HG03571 (cell line): ENCODE measurements around the gene SIX2.

Source experiments
- ATAC-seq: cut with Tn5 transposase; IDR thresholded peaks from one replicate; pipeline ENCODE4 v1.9.1; 2021; ENCODE audit not compliant: unreplicated experiment

The SIX2 gene

GRCh38 chr2:45020439-45020838 is 11.2 kb upstream of the SIX2 start:
- ATAC-seq, result no peak

GRCh38 chr2:45018023-45018422 is 8.8 kb upstream of the SIX2 start:
- no peak for ATAC-seq

- ATAC-seq, result no peak
Measured at GRCh38 chr2:45014831-45015230, 5.6 kb upstream of the SIX2 start.

GRCh38 chr2:45014016-45014702 is 4.9 kb upstream of the SIX2 start:
- ATAC-seq, result no peak

GRCh38 chr2:45013229-45014015 is 4.2 kb upstream of the SIX2 start:
- ATAC-seq, result no peak

DNA sequence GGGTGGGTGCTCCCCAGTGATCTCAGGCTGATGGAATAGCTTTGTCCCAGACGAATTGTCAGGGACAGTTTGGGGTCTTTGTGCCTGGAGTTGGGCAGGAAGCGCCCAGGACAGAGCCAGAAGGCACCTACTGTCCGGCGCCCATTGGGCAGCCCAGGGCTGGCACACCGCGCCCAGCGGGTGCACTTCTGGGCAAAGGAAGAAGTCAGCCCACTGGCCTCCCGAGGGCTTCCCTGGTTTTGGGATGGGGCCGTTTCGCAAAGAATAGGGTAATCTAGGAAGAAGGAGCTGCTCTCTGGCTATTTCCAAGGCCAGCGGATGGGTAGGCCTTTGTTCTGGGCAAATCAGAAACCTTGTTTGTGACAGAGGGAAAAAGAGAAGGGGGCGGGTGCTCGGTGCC is 3.5 kb upstream of the SIX2 start:
- ATAC-seq, result no peak

DNA sequence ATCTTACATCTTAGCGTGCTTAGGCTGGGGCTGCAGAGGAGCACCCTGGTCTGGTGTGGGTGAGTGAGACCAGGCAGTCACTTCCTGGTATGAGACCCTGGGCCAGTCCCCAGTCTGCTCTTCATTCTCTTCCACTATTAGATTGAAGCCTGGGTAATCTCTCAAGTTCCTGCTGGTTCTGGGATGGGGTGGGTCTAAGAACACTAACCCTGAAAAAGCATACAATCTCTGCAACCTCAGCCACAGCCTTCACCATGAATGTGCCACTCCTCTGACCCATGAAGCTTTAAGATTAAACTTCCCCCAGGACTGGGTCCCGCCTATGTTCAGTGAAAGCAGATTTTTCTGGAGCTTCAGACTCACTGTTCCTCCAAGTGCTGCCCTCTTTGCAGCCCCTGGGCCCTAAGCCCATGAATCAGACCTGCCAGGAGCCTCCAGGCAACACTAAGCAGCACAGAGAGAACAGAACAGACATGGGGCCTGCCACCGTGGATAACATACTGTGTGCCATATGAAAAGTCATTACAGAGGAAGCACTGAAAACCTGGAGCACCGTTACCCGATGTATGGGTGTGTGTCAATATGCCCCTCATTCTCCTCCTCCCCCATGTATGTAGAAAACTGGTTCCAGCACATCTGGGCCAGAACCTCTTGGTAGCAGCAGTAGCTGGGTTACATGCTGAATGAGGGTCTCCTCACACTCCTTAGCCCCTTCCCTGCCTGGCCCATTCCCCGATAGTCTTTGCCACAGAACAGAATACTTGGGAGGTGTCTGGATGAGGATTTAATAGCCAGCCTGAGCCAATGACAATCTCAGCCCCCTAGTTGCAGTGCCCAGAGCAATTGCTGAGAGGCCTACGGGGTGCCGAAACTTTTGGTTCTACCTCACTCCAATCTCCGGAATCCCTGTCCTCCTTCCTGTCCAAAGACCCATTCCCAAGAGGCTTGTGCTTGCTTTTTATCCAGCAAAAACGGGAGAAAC is 2.7 kb upstream of the SIX2 start:
- ATAC-seq, result no peak

DNA sequence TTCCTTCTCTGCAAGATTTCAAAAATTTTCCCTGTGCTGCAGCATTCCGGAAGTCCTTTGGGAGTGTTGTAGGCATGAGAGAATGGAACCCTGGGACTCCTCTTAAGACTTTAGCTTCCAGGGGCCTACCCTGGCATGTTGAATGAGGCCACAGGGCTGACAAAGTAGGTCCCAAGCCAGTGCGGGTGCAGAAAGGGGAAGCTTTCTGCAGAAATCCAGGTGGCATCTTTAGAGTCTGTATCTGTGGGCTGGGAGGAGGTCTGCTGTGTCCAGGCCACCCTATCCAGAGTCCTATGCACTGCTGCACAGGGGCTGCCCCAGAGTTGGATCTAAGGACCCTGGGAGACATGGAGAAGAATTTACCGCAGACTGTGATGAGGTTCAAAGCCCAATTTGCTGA is 1.9 kb upstream of the SIX2 start:
- ATAC-seq, result no peak

DNA sequence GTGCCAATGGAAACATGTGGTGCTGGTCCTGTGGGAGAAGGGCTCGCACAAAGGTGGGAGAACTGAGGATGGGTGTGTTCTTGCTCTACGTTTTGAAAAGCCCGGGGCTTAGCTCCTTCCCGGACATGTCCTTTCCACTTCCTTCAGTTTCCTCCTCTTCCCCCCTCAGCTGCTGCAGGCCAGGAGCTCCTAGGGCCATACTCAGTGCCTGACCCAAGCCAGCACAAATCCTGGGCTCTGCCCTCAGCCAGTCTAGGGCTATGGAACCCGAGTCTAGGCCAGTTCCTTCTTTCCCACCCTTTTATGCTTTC is 1.4 kb upstream of the SIX2 start:
- no peak for ATAC-seq

GRCh38 chr2:45009928-45010701 is 863 bp upstream of the SIX2 start:
- no peak for ATAC-seq

DNA sequence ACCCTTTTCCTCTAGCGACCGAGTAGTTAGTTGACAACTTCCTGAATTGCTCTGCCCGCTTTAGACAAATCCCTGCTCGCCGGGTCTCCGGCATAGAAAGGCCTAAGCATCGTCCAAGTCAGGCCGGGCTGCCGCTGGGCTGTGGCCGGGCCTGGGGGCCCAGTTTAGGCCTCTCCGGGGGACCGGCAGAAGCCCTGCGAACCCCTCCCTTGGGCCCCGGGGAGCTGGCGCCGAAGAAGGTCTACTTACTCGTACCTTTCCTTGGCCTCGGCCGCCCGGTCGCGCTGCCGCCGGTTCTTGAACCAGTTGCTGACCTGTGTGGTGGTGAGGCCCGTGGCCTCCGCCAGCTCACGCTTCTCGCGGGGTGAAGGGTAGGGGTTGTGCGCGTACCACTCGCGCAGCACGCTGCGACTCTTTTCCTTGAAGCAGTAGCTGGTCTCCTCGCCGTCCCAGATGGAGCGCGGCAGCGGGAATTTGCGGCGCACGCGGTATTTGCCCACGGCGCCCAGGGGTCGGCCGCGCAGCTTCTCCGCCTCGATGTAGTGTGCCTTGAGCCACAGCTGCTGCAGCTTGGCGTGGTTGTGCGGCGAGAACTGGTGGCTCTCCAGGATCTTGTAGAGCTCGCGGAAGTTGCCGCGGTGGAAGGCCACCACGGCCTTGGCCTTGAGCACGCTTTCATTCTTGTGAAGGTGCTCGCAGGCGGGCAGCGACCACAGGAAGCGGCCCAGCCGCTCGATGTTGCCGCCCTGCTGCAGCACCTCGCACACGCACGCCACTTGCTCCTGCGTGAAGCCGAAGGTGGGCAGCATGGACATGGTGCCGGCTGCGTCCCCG is 739 bp downstream of the SIX2 start:
- ATAC-seq, result no peak

GRCh38 chr2:45007961-45008295 is 1.3 kb downstream of the SIX2 start:
- ATAC-seq, result no peak

GRCh38 chr2:45006942-45007287 is 2.3 kb downstream of the SIX2 start:
- ATAC-seq, result no peak

DNA sequence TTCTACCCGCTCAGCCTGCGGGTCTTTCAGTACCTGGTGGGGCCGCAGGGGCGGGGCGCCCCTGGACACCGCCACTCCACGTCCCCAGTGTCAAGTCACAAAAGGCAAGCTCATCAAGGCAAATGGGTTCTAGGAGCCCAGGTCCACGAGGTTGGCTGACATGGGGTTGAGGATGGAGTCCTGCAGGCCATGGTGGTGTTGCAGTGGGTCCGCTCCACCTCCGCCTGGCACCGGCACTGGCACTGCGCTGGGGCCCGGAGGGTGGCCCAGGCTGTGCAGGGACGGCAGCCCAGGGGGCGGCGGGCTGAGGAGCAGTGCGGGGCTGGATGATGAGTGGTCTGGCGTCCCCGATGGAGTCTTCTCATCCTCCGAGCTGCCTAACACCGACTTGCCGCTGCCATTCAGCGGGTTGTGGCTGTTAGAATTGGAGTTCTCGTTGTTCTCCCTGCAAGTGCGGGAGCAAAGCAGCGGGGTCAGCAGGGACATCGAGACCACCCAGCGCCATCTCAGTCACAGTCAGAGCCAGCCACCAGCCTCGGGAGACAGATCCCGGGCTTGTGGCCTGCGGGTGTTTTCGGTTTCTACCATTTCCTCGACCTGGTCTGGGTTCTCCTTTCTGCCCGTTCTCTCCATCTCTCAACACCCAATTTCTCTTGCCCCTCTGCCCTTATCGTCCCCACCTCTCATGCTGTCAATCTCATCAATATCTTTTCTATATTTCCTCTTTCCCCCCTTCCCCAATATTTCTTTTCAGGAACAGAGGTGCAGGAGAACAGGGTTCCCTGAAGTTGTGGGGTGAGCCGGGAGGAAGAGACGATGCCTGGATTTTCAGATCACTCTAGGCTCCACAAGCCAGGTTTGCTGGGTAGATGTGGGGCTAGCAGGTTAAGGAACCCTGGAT is 3.0 kb downstream of the SIX2 start:
- no peak for ATAC-seq

GRCh38 chr2:45005261-45006002 is 3.8 kb downstream of the SIX2 start:
- ATAC-seq, result no peak

DNA sequence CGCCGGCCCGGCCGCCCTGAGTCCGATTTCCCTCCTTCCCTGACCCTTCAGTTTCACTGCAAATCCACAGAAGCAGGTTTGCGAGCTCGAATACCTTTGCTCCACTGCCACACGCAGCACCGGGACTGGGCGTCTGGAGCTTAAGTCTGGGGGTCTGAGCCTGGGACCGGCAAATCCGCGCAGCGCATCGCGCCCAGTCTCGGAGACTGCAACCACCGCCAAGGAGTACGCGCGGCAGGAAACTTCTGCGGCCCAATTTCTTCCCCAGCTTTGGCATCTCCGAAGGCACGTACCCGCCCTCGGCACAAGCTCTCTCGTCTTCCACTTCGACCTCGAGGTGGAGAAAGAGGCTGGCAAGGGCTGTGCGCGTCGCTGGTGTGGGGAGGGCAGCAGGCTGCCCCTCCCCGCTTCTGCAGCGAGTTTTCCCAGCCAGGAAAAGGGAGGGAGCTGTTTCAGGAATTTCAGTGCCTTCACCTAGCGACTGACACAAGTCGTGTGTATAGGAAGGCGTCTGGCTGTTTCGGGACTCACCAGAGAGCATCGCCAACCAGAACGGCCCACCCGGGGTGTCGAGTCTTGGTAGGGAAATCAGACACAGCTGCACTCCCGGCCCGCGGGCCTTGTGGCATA is 4.6 kb downstream of the SIX2 start:
- no peak for ATAC-seq

DNA sequence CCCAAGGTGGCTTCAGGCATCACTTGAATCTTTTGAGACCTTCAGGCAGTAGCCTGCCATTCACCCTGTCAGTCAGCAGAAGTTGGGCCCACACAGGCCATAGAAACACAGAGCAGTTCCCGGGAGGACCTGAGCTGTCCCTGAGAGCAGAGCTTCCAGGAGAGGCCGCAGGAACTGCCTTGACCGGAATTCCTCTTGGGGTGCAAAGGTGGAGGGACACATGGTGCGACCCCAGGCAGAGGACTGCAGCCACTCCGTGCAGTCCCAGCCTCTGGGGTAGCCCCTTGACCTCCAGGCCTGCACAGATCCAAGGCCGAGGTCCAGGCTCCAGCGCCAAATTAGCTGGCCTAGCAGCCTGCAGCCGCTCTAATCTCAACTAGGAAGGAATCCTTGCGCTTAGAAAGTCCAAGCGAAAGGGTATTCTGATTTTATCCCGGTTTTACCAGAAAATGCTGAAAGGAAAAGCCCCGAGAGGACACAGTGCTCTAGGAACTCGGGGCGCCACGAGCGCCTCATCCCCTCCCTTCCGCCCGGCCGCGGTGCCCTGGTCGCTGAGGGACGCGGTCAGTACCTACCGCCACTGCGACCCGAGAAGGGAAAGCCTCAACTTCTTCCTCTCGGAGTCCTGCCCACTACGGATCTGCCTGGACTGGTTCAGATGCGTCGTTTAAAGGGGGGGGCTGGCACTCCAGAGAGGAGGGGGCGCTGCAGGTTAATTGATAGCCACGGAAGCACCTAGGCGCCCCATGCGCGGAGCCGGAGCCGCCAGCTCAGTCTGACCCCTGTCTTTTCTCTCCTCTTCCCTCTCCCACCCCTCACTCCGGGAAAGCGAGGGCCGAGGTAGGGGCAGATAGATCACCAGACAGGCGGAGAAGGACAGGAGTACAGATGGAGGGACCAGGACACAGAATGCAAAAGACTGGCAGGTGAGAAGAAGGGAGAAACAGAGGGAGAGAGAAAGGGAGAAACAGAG is 5.4 kb downstream of the SIX2 start:
- ATAC-seq, result no peak
